GM19467 (cell line): Measurements from ENCODE around the gene NUTM2F.
"Not testable (repeated sequence)": the region's sequence is repeated elsewhere in the genome, so short reads cannot be mapped to it uniquely, and the experiment has no call there.

Experiments
- ATAC-seq: cut with Tn5 transposase; IDR thresholded peaks from one replicate; pipeline ENCODE4 v1.9.1; 2021; ENCODE audit warnings: mild to moderate bottlenecking, moderate library complexity; ENCODE audit not compliant: unreplicated experiment

Gene NUTM2F

GRCh38 chr9:94315034-94315984 is 13.1 kb downstream of the NUTM2F start:
- not testable (repeated sequence) for ATAC-seq

- ATAC-seq, result no peak
These were observed 25.1 kb downstream of the NUTM2F start for GRCh38 chr9:94303321-94303720.

GRCh38 chr9:94302426-94302825 is 26.0 kb downstream of the NUTM2F start:
- ATAC-seq, result no peak

GRCh38 chr9:94301583-94301982 is 26.9 kb downstream of the NUTM2F start:
- no peak for ATAC-seq

GRCh38 chr9:94300470-94301301 is 27.8 kb downstream of the NUTM2F start:
- no peak for ATAC-seq

- no peak for ATAC-seq
These were observed 29.4 kb downstream of the NUTM2F start for GRCh38 chr9:94298949-94299599.

- ATAC-seq, result no peak
These were observed 38.8 kb downstream of the NUTM2F start for GRCh38 chr9:94289691-94290090.

- ATAC-seq, result no peak
These were observed 40.4 kb downstream of the NUTM2F start for GRCh38 chr9:94287877-94288513.

GRCh38 chr9:94286116-94286515 is 42.3 kb downstream of the NUTM2F start:
- ATAC-seq, result no peak

- ATAC-seq, result no peak
These were observed 47.3 kb downstream of the NUTM2F start for GRCh38 chr9:94281101-94281500.

- ATAC-seq, result no peak
These were observed 47.9 kb downstream of the NUTM2F start for GRCh38 chr9:94280409-94280989.

GRCh38 chr9:94277885-94278536 is 50.4 kb downstream of the NUTM2F start:
- no peak for ATAC-seq

GRCh38 chr9:94277029-94277428 is 51.4 kb downstream of the NUTM2F start:
- not testable (repeated sequence) for ATAC-seq

- ATAC-seq, result no peak
These were observed 58.4 kb downstream of the NUTM2F start for GRCh38 chr9:94270009-94270408.

GRCh38 chr9:94269264-94269663 is 59.2 kb downstream of the NUTM2F start:
- ATAC-seq, result no peak
